BE2C (cell line): ENCODE measurements around the gene CATSPER4.

ENCODE experiments used
- DNase-seq: peaks from one replicate; pipeline ENCODE4 v3.0.0-alpha.2; 2020
- H3K27me3 ChIP-seq: fragments of 250-450 bp; sonication (Bioruptor Pico); 2 replicates; pipeline ENCODE4 v1.5.1; 2020; ENCODE audit warnings: mild to moderate bottlenecking
- H3K36me3 ChIP-seq: fragments of 250-450 bp; sonication (Bioruptor Pico); 2 replicates; pipeline ENCODE4 v1.5.1; 2020; ENCODE audit warnings: mild to moderate bottlenecking
- H3K4me1 ChIP-seq: fragments of 250-450 bp; sonication (Bioruptor Pico); 2 replicates; pipeline ENCODE4 v1.5.1; 2020
- H3K4me3 ChIP-seq: 2 replicates; pipeline ENCODE4 v1.5.1; 2011; ENCODE audit warnings: low read depth, low read length
- H3K9me3 ChIP-seq: fragments of 250-450 bp; sonication (Bioruptor Pico); 2 replicates; pipeline ENCODE4 v1.5.1; 2020
- TF ChIP-seq, protein P1 (sequence below): IDR thresholded peaks from 2 replicates; pipeline ENCODE4 v1.5.1; 2012; ENCODE audit warnings: mild to moderate bottlenecking, low read depth, low read length

CATSPER4 gene

DNA sequence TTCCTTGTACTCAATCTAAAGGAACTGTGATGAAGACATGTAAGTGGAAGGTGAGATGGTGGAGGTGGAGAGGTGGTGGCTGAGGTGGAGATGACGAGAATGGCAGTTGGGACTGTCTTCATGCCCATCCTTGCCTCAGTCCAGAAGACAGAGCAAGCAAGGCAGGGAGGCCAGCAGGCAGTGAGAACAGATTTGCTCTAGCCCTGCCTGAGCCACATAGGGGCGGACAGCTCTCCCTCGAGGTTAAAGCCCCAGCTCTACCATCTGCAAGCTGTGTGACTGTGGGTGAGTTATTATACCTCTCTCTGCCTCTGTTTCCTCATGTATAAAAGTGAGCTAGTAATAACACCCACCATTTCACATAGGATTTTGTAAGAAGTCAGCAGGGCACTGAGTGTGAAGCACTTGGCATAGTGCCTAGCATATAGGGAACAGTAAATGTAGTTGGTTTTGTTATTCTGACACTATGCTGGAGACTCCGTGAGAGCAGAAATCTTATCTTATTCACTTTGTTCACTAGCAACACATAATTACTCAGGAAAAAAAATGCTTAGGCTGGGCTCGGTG, 36.4 kb upstream of the CATSPER4 start:
- H3K4me1 ChIP-seq, result peaks cover 7% of the 10 kb centered on the region
- no peak for DNase-seq
- TF ChIP-seq, protein P1, sequence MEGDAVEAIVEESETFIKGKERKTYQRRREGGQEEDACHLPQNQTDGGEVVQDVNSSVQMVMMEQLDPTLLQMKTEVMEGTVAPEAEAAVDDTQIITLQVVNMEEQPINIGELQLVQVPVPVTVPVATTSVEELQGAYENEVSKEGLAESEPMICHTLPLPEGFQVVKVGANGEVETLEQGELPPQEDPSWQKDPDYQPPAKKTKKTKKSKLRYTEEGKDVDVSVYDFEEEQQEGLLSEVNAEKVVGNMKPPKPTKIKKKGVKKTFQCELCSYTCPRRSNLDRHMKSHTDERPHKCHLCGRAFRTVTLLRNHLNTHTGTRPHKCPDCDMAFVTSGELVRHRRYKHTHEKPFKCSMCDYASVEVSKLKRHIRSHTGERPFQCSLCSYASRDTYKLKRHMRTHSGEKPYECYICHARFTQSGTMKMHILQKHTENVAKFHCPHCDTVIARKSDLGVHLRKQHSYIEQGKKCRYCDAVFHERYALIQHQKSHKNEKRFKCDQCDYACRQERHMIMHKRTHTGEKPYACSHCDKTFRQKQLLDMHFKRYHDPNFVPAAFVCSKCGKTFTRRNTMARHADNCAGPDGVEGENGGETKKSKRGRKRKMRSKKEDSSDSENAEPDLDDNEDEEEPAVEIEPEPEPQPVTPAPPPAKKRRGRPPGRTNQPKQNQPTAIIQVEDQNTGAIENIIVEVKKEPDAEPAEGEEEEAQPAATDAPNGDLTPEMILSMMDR, result no peak
- H3K27me3 ChIP-seq, result no peaks in the 10 kb centered on the region
- H3K4me3 ChIP-seq, result no peak overlapping the region
- H3K36me3 ChIP-seq, result no peaks in the 10 kb centered on the region
- H3K9me3 ChIP-seq, result no peaks in the 10 kb centered on the region

DNA sequence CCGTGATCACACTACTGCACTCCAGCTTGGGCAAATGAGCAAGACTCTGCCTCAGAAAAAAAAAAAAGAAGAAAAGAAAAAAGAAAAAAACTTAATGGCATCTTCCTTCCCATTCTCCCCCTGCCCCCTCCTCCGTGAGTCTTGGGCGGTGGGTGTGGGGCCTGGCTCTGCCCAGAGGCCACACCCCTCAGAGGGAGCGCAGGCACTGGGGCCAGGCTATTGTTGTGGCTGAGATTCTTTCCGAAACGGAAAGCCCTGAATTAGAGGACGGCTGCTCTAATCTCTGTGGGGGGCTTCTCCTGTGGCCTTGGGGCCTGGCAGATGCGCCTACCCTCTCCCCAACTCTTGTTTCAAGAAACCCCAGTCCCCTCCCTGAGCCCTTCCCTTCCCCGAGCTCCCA, 35.7 kb upstream of the CATSPER4 start:
- Histone ChIP-seq H3K9me3 (no peaks in the 10 kb centered on the region), H3K27me3 (no peaks in the 10 kb centered on the region), H3K36me3 (no peaks in the 10 kb centered on the region), H3K4me1 (peaks cover 7% of the 10 kb centered on the region), H3K4me3 (no peak overlapping the region)
- TF ChIP-seq, protein P1, result no peak
- no peak for DNase-seq

DNA sequence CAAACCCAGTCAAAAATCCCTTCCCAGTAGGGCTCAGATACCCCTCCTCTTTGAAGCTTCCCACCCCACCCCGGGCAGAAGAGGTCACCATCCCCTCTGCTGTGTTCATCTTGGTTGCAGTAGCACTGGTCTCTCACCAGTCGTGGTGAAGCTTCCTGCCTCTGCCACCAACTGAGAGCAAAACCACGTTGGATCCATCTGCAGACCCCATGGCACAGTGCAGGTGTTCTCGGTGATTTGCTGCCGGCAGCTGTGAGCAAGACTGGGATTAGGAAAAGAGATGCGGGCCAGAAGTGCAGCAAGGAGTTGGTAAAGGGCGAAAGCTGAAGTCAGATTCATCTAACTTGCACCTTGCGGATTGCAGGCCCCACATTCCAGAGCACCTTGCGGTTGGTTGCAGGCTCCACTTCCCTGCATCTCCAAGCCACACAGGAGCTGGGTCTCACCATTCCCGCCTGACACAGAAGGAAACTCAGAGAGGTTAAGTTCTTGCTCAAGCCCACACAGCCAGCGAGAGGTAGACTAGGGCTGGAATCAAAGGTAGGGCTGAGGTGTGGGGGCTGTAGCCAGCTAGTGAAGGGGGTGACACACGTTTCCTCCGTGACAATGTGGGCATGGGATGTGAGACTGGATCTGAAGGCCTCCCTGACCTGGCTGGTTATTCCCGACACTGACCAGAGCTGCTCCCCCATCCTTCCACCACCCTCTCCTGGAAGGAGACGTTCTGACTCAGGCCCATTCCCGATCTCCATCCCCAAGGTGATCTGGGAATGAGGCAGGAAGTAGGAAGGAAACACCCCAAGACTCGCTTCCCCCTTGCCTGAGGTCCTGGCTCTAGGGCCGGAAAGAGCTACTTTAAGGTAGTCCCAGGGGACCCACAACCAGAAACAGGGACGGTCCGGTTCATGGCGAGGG, 34.8 kb upstream of the CATSPER4 start:
- Histone ChIP-seq H3K27me3 (no peaks in the 10 kb centered on the region), H3K4me3 (no peak overlapping the region)
- no peak for DNase-seq

DNA sequence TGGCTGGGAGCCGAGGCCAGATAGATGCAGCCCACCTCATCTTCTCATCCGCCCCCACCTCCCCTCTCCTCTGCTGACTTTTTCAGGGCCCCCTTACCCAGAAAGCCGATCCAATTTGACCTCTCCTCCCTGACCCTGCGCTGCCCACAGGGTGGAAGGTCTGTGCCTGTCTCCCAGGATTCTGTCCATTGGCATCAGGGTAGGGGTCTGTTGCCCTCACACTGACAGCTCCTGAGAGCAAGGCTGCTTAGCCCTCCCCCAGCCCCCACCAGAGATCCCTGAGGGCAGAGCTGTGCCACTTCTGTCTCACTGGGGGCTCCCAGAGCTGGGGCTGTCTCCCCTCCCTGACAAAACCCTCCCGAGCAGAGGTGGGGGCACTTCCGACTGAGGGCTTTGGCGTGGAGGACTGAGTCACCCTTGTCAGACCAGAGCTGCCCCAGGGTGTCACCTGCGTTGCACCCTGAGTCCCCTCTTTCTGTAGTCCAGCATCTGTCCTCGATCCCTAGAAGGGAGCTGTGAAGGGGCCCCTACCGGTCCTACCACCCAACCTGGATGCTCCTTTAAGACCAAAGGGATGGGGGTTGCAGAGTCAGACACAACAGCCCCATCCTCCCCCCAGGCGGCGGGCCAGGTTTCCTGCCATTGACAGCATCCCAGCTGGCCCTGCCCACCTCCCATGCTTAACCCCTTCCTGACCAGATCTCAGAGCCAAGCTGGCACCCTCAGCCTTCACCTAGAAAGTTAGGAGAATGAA, 33.9 kb upstream of the CATSPER4 start:
- peak; percentile 51 for DNase-seq
- Histone ChIP-seq H3K4me3 (no peak overlapping the region), H3K9me3 (no peaks in the 10 kb centered on the region), H3K4me1 (peaks cover 7% of the 10 kb centered on the region), H3K36me3 (no peaks in the 10 kb centered on the region), H3K27me3 (no peaks in the 10 kb centered on the region)
- TF ChIP-seq, protein P1, result no peak

More for the DNA sequence above, 34.8 kb upstream of the CATSPER4 start:
- H3K9me3 ChIP-seq, result no peaks in the 10 kb centered on the region
- H3K36me3 ChIP-seq, result no peaks in the 10 kb centered on the region
- peaks cover 7% of the 10 kb centered on the region for H3K4me1 ChIP-seq
- TF ChIP-seq, protein P1, result no peak

DNA sequence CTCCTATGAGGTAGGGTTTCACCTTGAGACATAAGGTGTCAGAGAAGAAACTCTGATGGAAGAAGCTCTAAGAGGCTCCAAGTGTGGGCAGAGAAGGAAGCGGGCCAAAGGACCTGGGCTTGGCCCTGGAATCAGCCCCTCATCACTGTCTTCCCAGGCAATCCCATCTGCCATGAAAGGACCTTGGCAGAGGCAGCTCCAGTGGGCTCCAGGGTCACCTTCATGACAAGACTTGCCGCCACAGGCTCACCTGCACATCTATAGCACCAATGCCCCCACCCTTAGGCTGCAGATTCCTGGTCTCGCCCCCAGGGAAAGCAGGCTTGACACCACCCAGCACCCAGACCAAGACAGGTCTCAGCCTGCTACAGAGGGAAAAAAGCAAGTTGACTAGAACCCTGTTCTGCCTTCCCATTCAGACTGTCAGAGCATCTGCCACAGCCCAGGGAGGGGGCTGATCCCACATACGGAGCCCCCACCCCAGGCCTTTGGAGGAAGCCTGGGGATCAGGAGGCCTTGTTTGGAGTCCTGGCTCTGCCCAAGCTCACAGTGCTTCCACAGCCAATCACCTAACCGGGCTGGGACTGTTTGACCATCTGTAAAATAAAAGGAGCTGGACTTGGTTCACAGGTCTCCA, 32.0 kb upstream of the CATSPER4 start:
- Histone ChIP-seq H3K4me1 (peaks cover 7% of the 10 kb centered on the region), H3K4me3 (no peak overlapping the region), H3K27me3 (no peaks in the 10 kb centered on the region), H3K36me3 (no peaks in the 10 kb centered on the region), H3K9me3 (no peaks in the 10 kb centered on the region)
- TF ChIP-seq, protein P1, result no peak
- DNase-seq, result no peak
